HCT116 (cell line): Measurements from ENCODE around the gene LMBR1L. TPM values are rescaled to one million over a fixed set of nuclear protein-coding genes. Genes with fewer than 3 reads are reported as not detected.
"Not testable (repeated sequence)": the region's sequence is repeated elsewhere in the genome, so short reads cannot be mapped to it uniquely, and the experiment has no call there.

Source experiments
- ATAC-seq: fragments of 200-7000 bp; cut with Tn5 transposase; 2 replicates; pipeline ENCODE4 v1.9.1; 2020; ENCODE audit warnings: mild to moderate bottlenecking, moderate library complexity
- BruUV-seq: library from RNA; stranded (reverse); fragments of 400-500 nt; replicated peaks from 2 replicates; lab custom pipeline; 2021; lab: Mats Ljungman, UMichigan
- CTCF ChIA-PET: fragments of 300-600 bp; sonication (Branson Sonifier 250); formaldehyde crosslinking; loops from one replicate; lab custom pipeline; 2021; ENCODE audit warnings: antibody characterized with exemption; lab: Charles Lee
- POLR2A ChIA-PET: fragments of 300-600, 350-600 bp; sonication (Branson Sonifier 250); formaldehyde crosslinking; loops from one replicate; lab custom pipeline; 2021; ENCODE audit warnings: antibody characterized with exemption; lab: Charles Lee
- RAD21 ChIA-PET, 2 experiments: fragments of 300-600 bp; sonication (Branson Sonifier 250); formaldehyde crosslinking; loops; one replicate each; lab custom pipeline; 2023; ENCODE audit warnings: low total read pairs in 2 of 2; ENCODE audit not compliant: uncharacterized antibody in 2 of 2, unreplicated experiment in 2 of 2, low non-redundant PET in 1 of 2; lab: Charles Lee
- DNase-seq: peaks from one replicate; pipeline ENCODE4 v3.0.0-alpha.2; 2010; ENCODE audit warnings: low read depth, low spot score
- H2AFZ ChIP-seq: fragments of 200-600 bp; shearing (Covaris generic), sonication (generic); 2 replicates; pipeline ENCODE4 v1.6.1; 2017; ENCODE audit warnings: low read depth, mixed run types, mixed read lengths, antibody characterized with exemption, low read length; ENCODE audit not compliant: poor library complexity, severe bottlenecking
- H3K27ac ChIP-seq: 2 replicates; pipeline ENCODE4 v1.5.1; 2012; ENCODE audit warnings: low read depth, low read length
- H3K27me3 ChIP-seq: fragments of 200-600 bp; sonication (generic); 2 replicates; pipeline ENCODE4 v1.6.1; 2016; ENCODE audit warnings: mixed run types, low read length, mixed read lengths; ENCODE audit not compliant: insufficient read depth
- H3K36me3 ChIP-seq, 2 experiments: fragments of 200-500 bp in 1 of 2; fragments of 200-600 bp in 1 of 2; sonication (Bioruptor generic) in 1 of 2; sonication (generic) in 1 of 2; 2 replicates each; pipeline versions ENCODE4 v1.5.1 to v1.6.1; 2014 to 2016; ENCODE audit warnings: low read length in 2 of 2, inconsistent platforms in 1 of 2, mixed read lengths in 1 of 2, mixed run types in 1 of 2; ENCODE audit not compliant: insufficient read depth in 2 of 2, control insufficient read depth in 1 of 2
- H3K4me1 ChIP-seq, 2 experiments: fragments of 200-600 bp in 1 of 2; sonication (generic) in 1 of 2; 2 replicates each; pipeline versions ENCODE4 v1.5.1 to v1.6.1; 2012 to 2017; ENCODE audit warnings: low read length in 2 of 2, inconsistent platforms in 1 of 2, mild to moderate bottlenecking in 1 of 2, mixed read lengths in 1 of 2, mixed run types in 1 of 2, moderate library complexity in 1 of 2; ENCODE audit not compliant: insufficient read depth in 2 of 2, control insufficient read depth in 1 of 2
- H3K4me2 ChIP-seq: fragments of 200-600 bp; sonication (generic); 2 replicates; pipeline ENCODE4 v1.6.1; 2017; ENCODE audit warnings: mixed run types, low read length, mixed read lengths
- H3K4me3 ChIP-seq, 2 experiments: fragments of 200-600 bp in 1 of 2; sonication (generic) in 1 of 2; replicated peaks in 1 of 2; 2 replicates each; pipeline ENCODE4 v1.5.1; 2011 to 2016; ENCODE audit warnings: low read length in 2 of 2, control low read depth in 1 of 2, low read depth in 1 of 2, mild to moderate bottlenecking in 1 of 2, mixed read lengths in 1 of 2, mixed run types in 1 of 2
- H3K79me2 ChIP-seq: fragments of 200-600 bp; sonication (generic); 2 replicates; pipeline ENCODE4 v1.6.1; 2017; ENCODE audit warnings: mild to moderate bottlenecking, mixed run types, low read length, moderate library complexity, mixed read lengths; ENCODE audit not compliant: insufficient read depth
- H3K9ac ChIP-seq: fragments of 200-600 bp; sonication (generic); 2 replicates; pipeline ENCODE4 v1.6.1; 2016; ENCODE audit warnings: low read length, mixed read lengths
- H3K9me2 ChIP-seq: fragments of 200-600 bp; sonication (generic), shearing (Covaris generic); 2 replicates; pipeline ENCODE4 v1.6.1; 2017; ENCODE audit warnings: mixed run types, mild to moderate bottlenecking, moderate library complexity; ENCODE audit not compliant: insufficient read depth
- H3K9me3 ChIP-seq, 2 experiments: fragments of 200-500 bp in 1 of 2; fragments of 200-600 bp in 1 of 2; sonication (Bioruptor generic) in 1 of 2; sonication (generic) in 1 of 2; 2 replicates each; pipeline ENCODE4 v1.6.1; 2014 to 2017; ENCODE audit warnings: low read length in 2 of 2, mixed read lengths in 2 of 2, inconsistent platforms in 1 of 2, low read depth in 1 of 2, mild to moderate bottlenecking in 1 of 2, mixed run types in 1 of 2, moderate library complexity in 1 of 2; ENCODE audit not compliant: control insufficient read depth in 1 of 2, insufficient read depth in 1 of 2
- H4K20me1 ChIP-seq: fragments of 200-600 bp; sonication (generic), shearing (Covaris generic); 2 replicates; pipeline ENCODE4 v1.6.1; 2017; ENCODE audit warnings: mixed run types, mild to moderate bottlenecking, moderate library complexity; ENCODE audit not compliant: insufficient read depth
- EGR1 ChIP-seq: IDR thresholded peaks from 2 replicates; pipeline ENCODE4 v1.6.1; 2012; ENCODE audit warnings: low read depth
- ELF1 ChIP-seq: IDR thresholded peaks from 2 replicates; pipeline ENCODE4 v1.6.1; 2012; ENCODE audit warnings: low read depth, borderline replicate concordance
- EZH2phosphoT487 ChIP-seq: fragments of 200-600 bp; IDR thresholded peaks from 2 replicates; pipeline ENCODE4 v1.6.1; 2018; ENCODE audit warnings: antibody characterized with exemption, borderline replicate concordance
- POLR2A ChIP-seq: IDR thresholded peaks from 2 replicates; pipeline ENCODE4 v1.7.0; 2011; ENCODE audit warnings: borderline replicate concordance; ENCODE audit not compliant: insufficient read depth, insufficient read length; ENCODE audit errors: extremely low read depth
- POLR2AphosphoS5 ChIP-seq: IDR thresholded peaks from 2 replicates; pipeline ENCODE4 v1.6.1; 2011; ENCODE audit warnings: mild to moderate bottlenecking, low read depth, low read length, moderate library complexity
- ZFX ChIP-seq: fragments of 450-650 bp; IDR thresholded peaks from 2 replicates; pipeline ENCODE4 v1.6.1; 2017
- intact Hi-C: fragments of 100-400 bp; cut with micrococcal nuclease; formaldehyde crosslinking; loops from 2 replicates; pipeline ENCODE4 v1.10.0; 2022
- total RNA-seq: library from RNA; stranded (reverse); gene quantifications from one replicate; pipeline ENCODE4 v1.2.1, GENCODE V29; 2021; ENCODE audit not compliant: unreplicated experiment

Gene LMBR1L
- total RNA-seq, 1 experiment from 2014 or later = 44.4 TPM

- no peak for TF ChIP-seq EZH2phosphoT487
- TF ChIP-seq EGR1 = no peak
- TF ChIP-seq ZFX = no peak
- TF ChIP-seq ELF1 = no peak
- TF ChIP-seq, all 23 proteins: peak for 0
Measured at GRCh38 chr12:49137476-49137875, 26.8 kb upstream of the LMBR1L start (continued).

GRCh38 chr12:49136997-49137396 lies 26.4 kb upstream of the LMBR1L start:
- POLR2A ChIA-PET, H3K36me3 ChIP-seq, DNase-seq, H3K27me3 ChIP-seq, H3K9me3 ChIP-seq, H2AFZ ChIP-seq, H3K4me3 ChIP-seq, H3K9ac ChIP-seq, H4K20me1 ChIP-seq, CTCF ChIA-PET, H3K27ac ChIP-seq, H3K9me2 ChIP-seq, H3K4me2 ChIP-seq, BruUV-seq, RAD21 ChIA-PET, ATAC-seq: not testable (repeated sequence)
- H3K4me1 ChIP-seq = peaks cover 11 to 18% of the 10 kb centered on the region in 2 experiments; a peak in 3 of 4 replicates
- intact Hi-C loops = loop anchor here (10.0 kb wide), 1 partner anchor 98 kb away; no protein-coding TSS in a partner anchor
- peaks cover 20% of the 10 kb centered on the region for H3K79me2 ChIP-seq

- Histone ChIP-seq H3K36me3 (peaks cover 9 to 19% of the 10 kb centered on the region in 2 experiments), H2AFZ (no peak overlapping the region), H3K4me1 (peaks cover 12 to 37% of the 10 kb centered on the region in 2 experiments; a peak in 3 of 4 replicates), H3K27ac (no peak overlapping the region), H3K79me2 (peaks cover 50% of the 10 kb centered on the region), H3K4me3 (no peak overlapping the region), H3K9me2 (no peaks in the 10 kb centered on the region), H3K9me3 (no peaks in the 10 kb centered on the region), H4K20me1 (peaks cover 14% of the 10 kb centered on the region; the same call in 1 of the 2 replicates), H3K4me2 (no peak overlapping the region), H3K27me3 (no peaks in the 10 kb centered on the region), H3K9ac (no peak overlapping the region)
- intact Hi-C loops = loop anchor here (10.0 kb wide), 1 partner anchor 101 kb away; no protein-coding TSS in a partner anchor
- RAD21 ChIA-PET = no interaction called here
- no peak for DNase-seq
- no peak for TF ChIP-seq POLR2AphosphoS5
- no peak for TF ChIP-seq POLR2A
- POLR2A ChIA-PET = interaction anchor here (1.2 kb wide), 1 partner anchor 131 kb away, joined by 3 read pairs; no protein-coding TSS in a partner anchor
- BruUV-seq = no TSS peak
- CTCF ChIA-PET = no interaction called here
- ATAC-seq = no peak
Measured at GRCh38 chr12:49133590-49133989, 22.9 kb upstream of the LMBR1L start.
